BJ (cell line): Measurements from ENCODE around the gene GSTO2. TPM values are rescaled to one million over a fixed set of nuclear protein-coding genes. Genes with fewer than 3 reads are reported as not detected.

Experiments
- CTCF ChIA-PET: fragments of 350-600 bp; formaldehyde crosslinking; extraction: SDS; loops from one replicate; lab custom pipeline; 2021; ENCODE audit warnings: antibody characterized with exemption, inconsistent platforms; lab: Yijun Ruan, JAX
- POLR2A ChIA-PET: fragments of 300-600 bp; sonication (Branson Sonifier 250); formaldehyde crosslinking; extraction: SDS; loops from one replicate; lab custom pipeline; 2021; ENCODE audit warnings: antibody characterized with exemption; lab: Charles Lee
- DNase-seq: peaks from one replicate; pipeline ENCODE4 v3.0.0-alpha.2; 2011; ENCODE audit warnings: low read depth
- H3K27me3 ChIP-seq: 2 replicates; pipeline ENCODE4 v1.6.0; 2011; ENCODE audit warnings: low read length; ENCODE audit not compliant: control insufficient read depth, insufficient read depth
- H3K36me3 ChIP-seq: 2 replicates; pipeline ENCODE4 v1.5.1; 2011; ENCODE audit warnings: low read length; ENCODE audit not compliant: control insufficient read depth, insufficient read depth
- H3K4me3 ChIP-seq: 2 replicates; pipeline ENCODE4 v1.5.1; 2011; ENCODE audit warnings: low read depth, mild to moderate bottlenecking, control low read depth, low read length
- CTCF ChIP-seq: IDR thresholded peaks from 2 replicates; pipeline ENCODE4 v1.5.1; 2011; ENCODE audit warnings: low read depth, mild to moderate bottlenecking, control low read depth, inconsistent platforms, low read length, moderate library complexity; ENCODE audit not compliant: insufficient read depth
- polyA plus RNA-seq: library from polyadenylated mRNA; depleted of rRNA; stranded (reverse); fragments of >200 nt; gene quantifications from 2 replicates; pipeline ENCODE4 v1.2.3, GENCODE V29; 2011

The GSTO2 gene
- polyA plus RNA-seq, 1 experiment = 4.9 TPM

GRCh38 chr10:104260775-104261115, 8.2 kb upstream of the GSTO2 start:
- POLR2A ChIA-PET = no interaction called here
- H3K4me3 ChIP-seq = no peak overlapping the region
- no peaks in the 10 kb centered on the region for H3K27me3 ChIP-seq
- TF ChIP-seq CTCF = no peak
- CTCF ChIA-PET = interaction anchor here (2.5 kb wide), 1 partner anchor 14 kb away, joined by 11 read pairs; no protein-coding TSS in a partner anchor
- no peak for DNase-seq
- peaks cover 20% of the 10 kb centered on the region for H3K36me3 ChIP-seq

- no peak for TF ChIP-seq CTCF
- H3K4me3 ChIP-seq = no peak overlapping the region
- no peaks in the 10 kb centered on the region for H3K27me3 ChIP-seq
- DNase-seq = no peak
- POLR2A ChIA-PET = no interaction called here
- peaks cover 20% of the 10 kb centered on the region for H3K36me3 ChIP-seq
- CTCF ChIA-PET = interaction anchor here (3.4 kb wide), 1 partner anchor 13 kb away, joined by 26 read pairs; no protein-coding TSS in a partner anchor
These were observed 6.9 kb upstream of the GSTO2 start for GRCh38 chr10:104262055-104262454.

- POLR2A ChIA-PET = no interaction called here
These were observed 4.2 kb upstream of the GSTO2 start for GRCh38 chr10:104264783-104265182.

GRCh38 chr10:104267721-104268404, 1.1 kb upstream of the GSTO2 start:
- CTCF ChIA-PET = interaction anchor here (0.9 kb wide), 1 partner anchor 86 kb away, joined by 3 read pairs; the partner anchor contains the start of gene CFAP58
- no peak for DNase-seq
- peaks cover 7% of the 10 kb centered on the region for H3K36me3 ChIP-seq
- no peak overlapping the region for H3K4me3 ChIP-seq
- H3K27me3 ChIP-seq = no peaks in the 10 kb centered on the region
- POLR2A ChIA-PET = no interaction called here
- TF ChIP-seq CTCF = no peak

More at GRCh38 chr10:104264783-104265182, 4.2 kb upstream of the GSTO2 start:
- DNase-seq = no peak
- TF ChIP-seq CTCF = no peak
- Histone ChIP-seq H3K27me3 (no peaks in the 10 kb centered on the region), H3K4me3 (no peak overlapping the region), H3K36me3 (peaks cover 20% of the 10 kb centered on the region)
- CTCF ChIA-PET = interaction anchor here (3.4 kb wide), 1 partner anchor 10 kb away, joined by 26 read pairs; no protein-coding TSS in a partner anchor

- H3K27me3 ChIP-seq = no peaks in the 10 kb centered on the region
- POLR2A ChIA-PET = no interaction called here
- DNase-seq = no peak
- TF ChIP-seq CTCF = no peak
- peaks cover 7% of the 10 kb centered on the region for H3K36me3 ChIP-seq
- H3K4me3 ChIP-seq = peak overlapping the region; percentile 49
- CTCF ChIA-PET = interaction anchor here (0.9 kb wide), 1 partner anchor 86 kb away, joined by 3 read pairs; the partner anchor contains the start of gene CFAP58
These were observed 625 bp upstream of the GSTO2 start for GRCh38 chr10:104268405-104268712.
